ENCODE measurements around the gene VKORC1L1. TPM values are rescaled to one million over a fixed set of nuclear protein-coding genes. Genes with fewer than 3 reads are reported as not detected.
"Not testable (repeated sequence)": the region's sequence is repeated elsewhere in the genome, so short reads cannot be mapped to it uniquely, and the experiment has no call there.

VKORC1L1 gene
- total RNA-seq, 1 donor from 2014 or later, result 8.6 TPM

DNA sequence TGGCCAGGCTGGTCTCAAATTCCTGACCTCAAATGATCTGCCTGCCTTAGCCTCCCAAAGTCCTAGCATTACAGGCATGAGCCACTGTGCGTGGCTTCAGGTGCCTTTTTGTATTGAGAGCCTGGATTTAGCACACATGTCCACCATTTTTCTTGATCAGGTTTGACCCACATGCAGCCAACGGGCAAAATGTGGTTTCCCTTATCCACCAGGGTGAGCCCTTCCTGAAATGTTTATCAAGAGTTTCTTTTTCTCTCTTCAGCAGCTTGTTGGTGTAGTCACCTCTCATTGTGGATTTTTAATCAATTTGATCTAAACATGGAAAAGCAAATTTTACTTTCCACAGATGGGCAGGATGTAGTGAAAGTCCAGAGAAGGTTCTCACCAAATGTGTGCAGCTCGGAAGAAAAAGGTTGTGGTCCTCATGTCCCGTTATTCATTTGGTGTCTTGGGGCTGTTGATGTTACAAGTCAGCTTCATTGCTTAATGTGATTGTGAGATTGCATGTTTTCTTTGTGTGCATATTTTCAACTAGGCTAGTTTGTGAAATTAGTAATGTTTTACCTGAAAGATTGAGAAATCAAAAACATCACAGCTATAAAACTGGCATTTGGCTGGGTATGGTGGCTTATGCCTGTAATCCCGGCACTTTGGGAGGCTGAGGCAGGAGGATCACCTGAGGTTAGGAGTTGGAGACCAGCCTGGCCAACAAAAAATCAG is 80.3 kb downstream of the VKORC1L1 start:
- Mint-ChIP-seq H3K27me3 (no peaks in the 10 kb centered on the region), H3K4me1 (no peaks in the 10 kb centered on the region), H3K27ac (no peak overlapping the region), H3K36me3 (ENCODE audit: low read depth) (peaks cover 41% of the 10 kb centered on the region), H3K9me3 (no peaks in the 10 kb centered on the region), H3K4me3 (no peak overlapping the region)
- TF ChIP-seq, protein P1, sequence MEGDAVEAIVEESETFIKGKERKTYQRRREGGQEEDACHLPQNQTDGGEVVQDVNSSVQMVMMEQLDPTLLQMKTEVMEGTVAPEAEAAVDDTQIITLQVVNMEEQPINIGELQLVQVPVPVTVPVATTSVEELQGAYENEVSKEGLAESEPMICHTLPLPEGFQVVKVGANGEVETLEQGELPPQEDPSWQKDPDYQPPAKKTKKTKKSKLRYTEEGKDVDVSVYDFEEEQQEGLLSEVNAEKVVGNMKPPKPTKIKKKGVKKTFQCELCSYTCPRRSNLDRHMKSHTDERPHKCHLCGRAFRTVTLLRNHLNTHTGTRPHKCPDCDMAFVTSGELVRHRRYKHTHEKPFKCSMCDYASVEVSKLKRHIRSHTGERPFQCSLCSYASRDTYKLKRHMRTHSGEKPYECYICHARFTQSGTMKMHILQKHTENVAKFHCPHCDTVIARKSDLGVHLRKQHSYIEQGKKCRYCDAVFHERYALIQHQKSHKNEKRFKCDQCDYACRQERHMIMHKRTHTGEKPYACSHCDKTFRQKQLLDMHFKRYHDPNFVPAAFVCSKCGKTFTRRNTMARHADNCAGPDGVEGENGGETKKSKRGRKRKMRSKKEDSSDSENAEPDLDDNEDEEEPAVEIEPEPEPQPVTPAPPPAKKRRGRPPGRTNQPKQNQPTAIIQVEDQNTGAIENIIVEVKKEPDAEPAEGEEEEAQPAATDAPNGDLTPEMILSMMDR (IDR thresholded peaks at IDR 0.05), result no peak
- intact Hi-C loops (cut with micrococcal nuclease), result no loop called here
- CTCF ChIA-PET, result no interaction called here
- no peak for DNase-seq
- no peak for ATAC-seq (ENCODE audit: low read depth)
- POLR2A ChIA-PET, result no interaction called here

DNA sequence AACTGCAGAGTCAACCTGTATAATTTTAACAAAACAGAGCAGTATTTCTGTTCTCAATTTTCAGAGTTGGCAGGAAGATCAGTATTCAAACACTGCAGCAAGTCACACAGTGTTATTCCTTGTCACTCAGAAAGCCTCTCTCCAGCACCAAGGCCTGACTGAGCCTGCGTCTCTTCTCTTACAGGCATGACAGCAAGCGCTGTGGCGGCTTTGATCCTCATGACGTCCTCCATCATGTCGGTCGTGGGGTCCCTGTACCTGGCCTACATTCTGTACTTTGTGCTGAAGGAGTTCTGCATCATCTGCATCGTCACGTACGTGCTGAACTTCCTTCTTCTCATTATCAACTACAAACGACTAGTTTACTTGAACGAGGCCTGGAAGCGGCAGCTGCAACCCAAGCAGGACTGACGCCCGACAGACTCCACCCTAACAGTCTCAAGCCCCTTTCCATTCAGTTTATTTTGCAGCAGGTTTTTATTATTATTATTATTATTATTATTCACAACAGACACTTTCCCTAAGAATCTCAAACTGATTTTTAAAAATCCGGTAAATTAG is 81.1 kb downstream of the VKORC1L1 start:
- ATAC-seq (ENCODE audit: low read depth) (no peak), DNase-seq (no peak)
- TF ChIP-seq, protein P1 (IDR thresholded peaks at IDR 0.05), result no peak
- Mint-ChIP-seq H3K27ac (no peak overlapping the region), H3K27me3 (no peaks in the 10 kb centered on the region), H3K36me3 (ENCODE audit: low read depth) (peaks cover 49% of the 10 kb centered on the region), H3K4me1 (no peaks in the 10 kb centered on the region), H3K4me3 (no peak overlapping the region), H3K9me3 (no peaks in the 10 kb centered on the region)
- POLR2A ChIA-PET, result no interaction called here
- CTCF ChIA-PET, result no interaction called here
- intact Hi-C loops (cut with micrococcal nuclease), result no loop called here

DNA sequence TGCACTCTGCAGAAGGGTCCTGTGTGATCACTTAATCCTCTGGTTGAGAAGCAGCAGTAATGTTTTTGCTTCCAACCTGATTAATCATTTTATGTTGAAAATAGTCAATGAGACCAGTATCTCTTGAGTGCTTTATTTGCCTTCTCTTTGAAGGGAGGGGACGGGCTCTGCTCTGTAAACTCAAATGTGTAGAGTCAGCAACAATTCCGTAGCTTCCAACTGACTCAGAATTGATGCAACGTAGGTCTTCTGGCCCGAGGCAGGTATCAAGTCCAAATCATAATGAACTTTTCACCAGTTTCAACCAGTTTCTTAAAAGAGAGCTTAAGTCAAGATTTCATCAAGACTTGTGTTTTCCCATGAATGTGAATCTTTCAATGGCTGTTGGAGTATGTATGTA is 82.8 kb downstream of the VKORC1L1 start:
- H3K4me3 Mint-ChIP-seq, result no peak overlapping the region
- ChIA-PET CTCF (no interaction called here), POLR2A (no interaction called here)
- TF ChIP-seq, protein P1 (IDR thresholded peaks at IDR 0.05), result no peak
- intact Hi-C loops (cut with micrococcal nuclease), result no loop called here
- H3K4me1 Mint-ChIP-seq, result no peaks in the 10 kb centered on the region
- no peaks in the 10 kb centered on the region for H3K27me3 Mint-ChIP-seq
- no peaks in the 10 kb centered on the region for H3K9me3 Mint-ChIP-seq
- DNase-seq (no peak), ATAC-seq (ENCODE audit: low read depth) (no peak)
- peaks cover 66% of the 10 kb centered on the region for H3K36me3 Mint-ChIP-seq (ENCODE audit: low read depth)
- H3K27ac Mint-ChIP-seq, result no peak overlapping the region

DNA sequence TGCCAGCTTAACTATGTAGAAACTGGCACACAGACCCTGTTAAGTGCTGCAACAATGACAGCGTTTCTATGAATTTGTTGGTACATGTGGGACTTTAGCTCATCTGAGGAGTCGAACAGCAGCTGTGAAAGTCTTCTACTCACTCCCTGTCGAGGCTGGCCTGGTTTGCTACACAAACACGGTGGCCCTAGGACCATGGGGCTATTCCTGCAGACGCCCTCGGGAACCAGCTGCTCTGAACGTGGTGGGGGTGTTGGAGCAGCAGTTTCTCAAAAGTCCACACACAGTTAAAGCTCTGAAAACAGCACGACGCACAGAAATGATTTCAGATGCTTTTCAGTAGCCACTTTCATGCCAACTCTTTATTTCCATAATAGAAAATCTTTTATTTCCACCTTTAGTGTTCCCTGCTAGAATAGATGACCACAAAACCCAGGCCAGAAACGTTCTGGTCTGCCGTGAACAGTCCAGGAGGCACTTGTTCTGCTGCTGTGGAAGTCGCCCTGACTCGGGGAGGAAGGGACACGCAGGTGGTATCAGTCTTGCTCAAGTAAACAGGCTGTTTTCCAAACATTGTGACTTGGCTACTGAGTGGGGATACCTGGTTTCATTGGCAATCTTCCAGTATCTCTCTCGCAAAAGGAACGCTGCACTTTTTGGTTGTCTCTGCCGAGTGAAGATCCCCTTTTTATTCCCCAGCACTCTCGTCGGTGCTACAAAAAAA is 87.6 kb downstream of the VKORC1L1 start:
- TF ChIP-seq, protein P1 (IDR thresholded peaks at IDR 0.05), result no peak
- Mint-ChIP-seq H3K27ac (no peak overlapping the region), H3K4me1 (no peaks in the 10 kb centered on the region), H3K4me3 (no peak overlapping the region), H3K27me3 (no peaks in the 10 kb centered on the region), H3K36me3 (ENCODE audit: low read depth) (peaks cover 87% of the 10 kb centered on the region), H3K9me3 (no peaks in the 10 kb centered on the region)
- DNase-seq (no peak), ATAC-seq (ENCODE audit: low read depth) (no peak)
- CTCF ChIA-PET, result no interaction called here
- POLR2A ChIA-PET, result no interaction called here
- intact Hi-C loops (cut with micrococcal nuclease), result no loop called here

DNA sequence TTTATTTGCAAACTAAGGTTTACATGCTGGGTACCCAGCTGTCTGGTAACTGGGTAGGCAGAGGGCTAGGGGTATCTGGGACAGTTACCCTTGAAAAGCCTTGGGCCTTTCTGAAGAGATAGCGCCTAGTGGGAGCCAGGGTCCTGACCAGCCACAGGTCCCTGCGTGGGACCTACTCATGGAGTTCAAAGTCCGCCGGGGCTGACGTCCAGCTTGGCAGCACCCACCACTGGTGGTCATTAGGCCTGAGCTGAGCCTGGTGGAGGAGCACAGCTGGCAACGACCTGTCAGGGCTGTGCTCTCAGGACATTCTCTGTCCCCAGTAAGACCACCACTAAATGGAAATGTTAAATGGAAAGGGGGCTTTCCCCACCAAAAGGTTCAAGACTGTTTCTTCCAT is 89.2 kb downstream of the VKORC1L1 start:
- peaks cover 84% of the 10 kb centered on the region for H3K36me3 Mint-ChIP-seq (ENCODE audit: low read depth)
- no peak overlapping the region for H3K27ac Mint-ChIP-seq
- TF ChIP-seq, protein P1 (IDR thresholded peaks at IDR 0.05), result no peak
- H3K27me3 Mint-ChIP-seq, result no peaks in the 10 kb centered on the region
- intact Hi-C loops (cut with micrococcal nuclease), result no loop called here
- ATAC-seq (ENCODE audit: low read depth), result no peak
- ChIA-PET CTCF (no interaction called here), POLR2A (no interaction called here)
- no peak for DNase-seq
- no peaks in the 10 kb centered on the region for H3K9me3 Mint-ChIP-seq
- H3K4me1 Mint-ChIP-seq, result no peaks in the 10 kb centered on the region
- H3K4me3 Mint-ChIP-seq, result no peak overlapping the region

DNA sequence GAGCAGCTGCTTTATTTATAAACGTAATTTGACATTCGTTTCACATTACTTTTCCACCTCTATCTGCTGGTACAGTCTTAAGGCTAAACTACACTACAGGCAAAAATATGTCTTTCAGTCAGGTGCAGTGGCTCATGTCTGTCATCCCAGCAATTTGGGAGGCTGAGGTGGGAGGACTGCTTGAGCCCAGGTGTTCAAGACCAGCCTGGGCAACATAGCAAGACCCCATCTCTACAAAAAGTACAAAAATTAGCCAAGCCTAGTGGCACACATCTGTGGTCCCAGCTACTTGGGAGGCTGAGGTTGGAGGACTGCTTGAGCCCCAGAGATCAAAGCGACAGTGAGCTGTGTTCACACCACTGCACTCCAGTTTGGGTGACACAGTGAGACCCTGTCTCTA is 91.8 kb downstream of the VKORC1L1 start:
- H3K9me3 Mint-ChIP-seq; H3K27me3 Mint-ChIP-seq; intact Hi-C loops (cut with micrococcal nuclease); CTCF ChIA-PET; H3K4me3 Mint-ChIP-seq; ATAC-seq (ENCODE audit: low read depth); H3K27ac Mint-ChIP-seq; POLR2A ChIA-PET; H3K4me1 Mint-ChIP-seq; DNase-seq: not testable (repeated sequence)
- H3K36me3 Mint-ChIP-seq (ENCODE audit: low read depth), result peaks cover 86% of the 10 kb centered on the region

Measured in activated B cell treated with CpG ODN at 0.5 μM for 24 hours (primary cell).